Measurements from ENCODE around the gene CCDC57.
A peak's percentile ranks its signal among the peaks of the same experiment; 100 is the strongest.
"Not testable (repeated sequence)": the region's sequence is repeated elsewhere in the genome, so short reads cannot be mapped to it uniquely, and the experiment has no call there.

The CCDC57 gene

DNA sequence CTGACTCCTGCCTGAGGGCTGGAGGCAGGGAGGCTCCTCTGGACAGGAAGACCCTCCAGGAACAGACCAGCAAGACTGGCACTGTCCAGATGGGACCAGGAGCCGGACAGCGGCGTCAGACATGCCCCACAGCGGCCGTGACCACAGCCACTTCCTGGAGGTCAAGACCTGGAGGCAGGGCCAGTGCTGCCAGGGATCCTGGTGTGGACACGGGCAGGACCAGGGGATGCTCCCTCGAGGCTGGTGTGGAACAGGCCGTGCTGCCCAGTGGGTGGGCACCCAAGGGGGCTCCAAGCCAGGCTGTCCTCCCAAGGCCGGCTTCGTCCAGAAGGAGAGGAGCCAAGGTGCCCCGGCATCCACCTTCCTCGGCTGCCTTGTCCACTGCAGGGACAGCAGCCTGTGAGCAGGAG, 4.5 kb upstream of the CCDC57 start:
- H3K4me3 Mint-ChIP-seq, result no peak overlapping the region

GRCh38 chr17:82216301-82217119, 3.9 kb upstream of the CCDC57 start:
- DNase-seq, result peak; percentile 57
- no peak overlapping the region for H3K4me3 Mint-ChIP-seq

More for the DNA sequence above, 4.5 kb upstream of the CCDC57 start:
- Mint-ChIP-seq H3K36me3 (no peaks in the 10 kb centered on the region), H3K4me1 (peaks cover 30% of the 10 kb centered on the region), H3K27me3 (peaks cover 20% of the 10 kb centered on the region), H3K27ac (no peak overlapping the region), H3K9me3 (no peaks in the 10 kb centered on the region)
- CTCF ChIA-PET, result no interaction called here
- no peak for DNase-seq

DNA sequence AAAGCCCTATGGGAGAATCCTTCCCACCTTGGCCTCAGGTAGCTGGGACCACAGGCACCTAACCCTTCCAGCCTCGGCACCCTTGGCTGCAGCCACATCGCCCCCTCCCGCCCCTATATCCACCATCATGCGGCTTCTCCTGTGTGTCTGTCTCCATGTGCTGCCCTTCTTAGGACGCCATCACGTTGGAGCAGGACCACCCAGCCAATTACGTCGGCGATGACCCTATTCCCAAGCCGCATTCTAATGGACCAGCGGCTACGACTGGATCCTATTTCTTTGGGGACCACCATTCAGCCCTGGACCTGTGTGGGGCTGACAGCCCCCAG, 3.3 kb upstream of the CCDC57 start:
- Mint-ChIP-seq H3K4me1 (peaks cover 37% of the 10 kb centered on the region), H3K4me3 (no peak overlapping the region)

More at GRCh38 chr17:82216301-82217119, 3.9 kb upstream of the CCDC57 start:
- no peaks in the 10 kb centered on the region for H3K9me3 Mint-ChIP-seq
- H3K27ac Mint-ChIP-seq, result peak overlapping the region; percentile 4
- peaks cover 35% of the 10 kb centered on the region for H3K4me1 Mint-ChIP-seq
- H3K27me3 Mint-ChIP-seq, result peaks cover 20% of the 10 kb centered on the region
- H3K36me3 Mint-ChIP-seq, result no peaks in the 10 kb centered on the region
- CTCF ChIA-PET, result interaction anchor here (1.4 kb wide), 1 partner anchor 19 kb away, joined by 3 read pairs; no protein-coding TSS in a partner anchor

GRCh38 chr17:82215095-82215971, 2.7 kb upstream of the CCDC57 start:
- Mint-ChIP-seq H3K27me3 (peaks cover 20% of the 10 kb centered on the region), H3K36me3 (no peaks in the 10 kb centered on the region), H3K9me3 (no peaks in the 10 kb centered on the region), H3K4me1 (peaks cover 37% of the 10 kb centered on the region), H3K27ac (no peak overlapping the region), H3K4me3 (no peak overlapping the region)
- no peak for DNase-seq
- CTCF ChIA-PET, result interaction anchor here (1.4 kb wide), 1 partner anchor 20 kb away, joined by 3 read pairs; no protein-coding TSS in a partner anchor

More for the DNA sequence above, 3.3 kb upstream of the CCDC57 start:
- peaks cover 20% of the 10 kb centered on the region for H3K27me3 Mint-ChIP-seq
- no peaks in the 10 kb centered on the region for H3K36me3 Mint-ChIP-seq
- H3K27ac Mint-ChIP-seq, result no peak overlapping the region
- no peak for DNase-seq
- CTCF ChIA-PET, result interaction anchor here (1.4 kb wide), 1 partner anchor 20 kb away, joined by 3 read pairs; no protein-coding TSS in a partner anchor
- no peaks in the 10 kb centered on the region for H3K9me3 Mint-ChIP-seq

DNA sequence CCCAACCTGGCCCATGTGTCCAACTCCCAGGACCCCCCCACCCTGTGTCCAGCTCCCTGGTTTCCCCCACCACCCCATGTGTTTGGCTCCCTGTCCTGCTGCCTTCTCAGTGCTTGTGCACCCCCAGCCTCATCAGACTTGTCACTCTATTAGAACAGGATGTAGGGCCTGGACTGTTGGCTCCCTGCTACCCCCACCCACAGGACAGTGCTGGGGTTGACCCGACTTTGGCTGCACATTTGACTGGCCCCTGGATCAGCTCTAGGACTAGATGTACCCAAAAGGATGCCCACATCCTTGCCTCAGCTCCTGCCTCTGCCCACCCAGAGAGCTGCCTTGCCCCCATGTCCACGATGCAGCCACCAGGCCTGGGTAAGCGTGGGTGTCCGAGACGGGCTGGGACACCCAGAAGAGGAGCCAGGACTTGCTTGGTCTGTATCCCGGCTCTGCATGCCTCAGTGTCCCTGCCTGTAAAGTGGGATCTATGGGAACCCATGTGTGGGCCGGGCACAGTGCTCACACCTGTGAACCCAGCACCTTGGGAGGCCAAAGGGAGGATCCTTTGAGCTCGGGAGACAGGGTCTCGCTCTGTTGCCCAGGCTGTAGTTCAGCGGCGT, 1.5 kb upstream of the CCDC57 start:
- peak overlapping the region; percentile 67 for H3K4me3 Mint-ChIP-seq
- H3K4me1 Mint-ChIP-seq, result peaks cover 43% of the 10 kb centered on the region
- DNase-seq, result no peak
- CTCF ChIA-PET, result interaction anchor here (1.2 kb wide), 1 partner anchor 8 kb away, joined by 3 read pairs; no protein-coding TSS in a partner anchor
- H3K36me3 Mint-ChIP-seq, result peaks cover 2% of the 10 kb centered on the region
- H3K27me3 Mint-ChIP-seq, result peaks cover 16% of the 10 kb centered on the region
- H3K27ac Mint-ChIP-seq, result peak overlapping the region; percentile 72
- no peaks in the 10 kb centered on the region for H3K9me3 Mint-ChIP-seq

DNA sequence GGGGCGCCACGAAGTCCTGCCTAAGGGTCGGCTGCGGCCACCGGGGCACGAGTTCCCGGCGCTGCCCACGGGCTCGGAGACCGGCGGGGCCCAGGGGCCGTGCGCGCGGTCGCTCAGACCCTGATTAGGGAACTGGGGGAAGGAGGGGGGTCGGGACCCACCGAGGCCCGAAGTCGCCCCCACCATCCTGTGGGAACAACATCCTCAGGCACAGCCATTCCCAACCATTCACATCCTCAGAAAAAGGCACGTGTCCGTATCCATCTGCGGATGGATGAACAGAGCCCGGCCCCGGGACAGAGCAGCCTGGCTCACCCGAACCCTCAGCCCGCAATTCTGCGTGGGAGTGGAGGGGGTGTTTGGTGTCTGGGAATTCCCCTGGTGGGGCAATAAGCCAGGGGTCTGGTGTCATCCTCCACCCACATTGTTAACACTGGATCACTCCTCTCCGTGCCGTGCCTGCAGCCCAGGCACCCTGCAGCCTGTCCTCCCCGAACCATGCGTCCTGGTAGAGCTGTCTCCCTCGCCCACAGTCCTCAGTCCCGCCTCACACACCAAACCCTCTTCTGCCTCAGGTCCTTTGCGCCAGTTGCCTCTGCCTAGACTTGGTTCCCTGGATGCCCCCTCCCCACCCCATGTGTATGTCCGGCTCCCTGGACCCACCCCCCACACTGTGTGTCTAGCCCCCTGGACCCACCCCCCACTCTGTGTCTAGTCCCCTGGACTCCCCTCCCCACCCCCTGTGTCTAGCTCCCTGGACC, 789 bp upstream of the CCDC57 start:
- peak overlapping the region; percentile 74 for H3K4me3 Mint-ChIP-seq
- no peak for DNase-seq
- H3K9me3 Mint-ChIP-seq, result no peaks in the 10 kb centered on the region
- H3K27ac Mint-ChIP-seq, result no peak overlapping the region
- CTCF ChIA-PET, result interaction anchor here (1.2 kb wide), 1 partner anchor 7 kb away, joined by 3 read pairs; no protein-coding TSS in a partner anchor
- H3K4me1 Mint-ChIP-seq, result peaks cover 45% of the 10 kb centered on the region
- peaks cover 2% of the 10 kb centered on the region for H3K36me3 Mint-ChIP-seq
- peaks cover 9% of the 10 kb centered on the region for H3K27me3 Mint-ChIP-seq

DNA sequence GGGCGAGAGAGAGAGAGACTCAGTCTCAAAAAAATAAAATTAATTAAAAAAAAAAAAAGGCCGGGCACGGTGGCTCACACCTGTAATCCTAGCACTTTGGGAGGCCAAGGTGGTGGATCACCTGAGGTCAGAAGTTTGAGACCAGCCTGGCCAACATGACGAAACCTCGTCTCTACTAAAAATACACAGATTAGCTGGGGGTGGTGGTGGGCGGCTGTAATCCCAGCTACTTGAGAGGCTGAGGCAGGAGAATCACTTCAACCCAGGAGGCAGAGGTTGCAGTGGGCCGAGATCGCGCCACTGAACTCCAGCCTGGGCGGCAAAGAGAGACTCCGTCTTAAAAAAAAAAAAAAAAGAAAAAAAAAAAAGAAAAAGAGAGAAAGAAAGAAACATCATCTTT, 2.0 kb downstream of the CCDC57 start:
- H3K4me1 Mint-ChIP-seq, result peaks cover 47% of the 10 kb centered on the region
- H3K36me3 Mint-ChIP-seq, DNase-seq, H3K27me3 Mint-ChIP-seq, H3K9me3 Mint-ChIP-seq, H3K4me3 Mint-ChIP-seq, H3K27ac Mint-ChIP-seq: not testable (repeated sequence)
- CTCF ChIA-PET, result interaction anchor here (1.2 kb wide), 1 partner anchor 13 kb away, joined by 3 read pairs; no protein-coding TSS in a partner anchor

DNA sequence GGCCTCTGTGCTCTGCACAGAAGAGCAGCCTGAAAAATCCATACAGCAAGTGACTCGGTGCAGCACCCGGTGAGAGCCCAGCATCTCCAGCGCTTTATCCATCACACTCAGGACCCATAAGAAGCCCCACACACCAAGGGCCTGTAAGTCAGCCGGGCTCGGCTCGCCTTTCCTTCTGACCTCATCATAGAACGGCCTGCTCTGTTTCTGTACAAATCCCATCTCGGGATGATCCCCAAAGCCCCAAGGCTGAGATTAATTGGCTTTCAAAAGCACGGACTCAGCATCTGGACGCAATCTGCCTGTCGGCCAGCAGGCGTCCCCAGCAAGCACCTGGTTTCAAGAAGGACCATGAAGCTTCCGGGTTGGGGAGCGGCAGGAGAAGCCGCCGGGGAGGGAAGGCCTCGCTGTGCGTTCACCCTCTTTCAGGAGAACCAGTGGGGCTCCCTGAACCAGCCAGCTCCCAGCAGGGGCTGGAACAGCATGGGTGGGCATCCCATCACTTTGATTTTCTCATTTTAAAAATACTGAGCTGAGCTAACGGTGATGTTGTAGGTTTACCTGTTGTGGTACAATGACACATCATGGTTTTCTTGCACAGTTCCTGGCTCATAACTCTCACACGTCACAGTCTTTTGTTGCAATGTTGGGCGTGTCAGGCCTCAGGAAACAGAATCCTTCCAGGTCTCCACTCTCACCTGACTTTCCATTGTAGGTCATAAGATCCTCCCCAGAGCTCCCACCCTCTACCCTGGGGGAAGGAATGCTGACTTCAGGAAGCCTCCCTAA, 6.7 kb downstream of the CCDC57 start:
- Mint-ChIP-seq H3K36me3 (peaks cover 8% of the 10 kb centered on the region), H3K27ac (peak overlapping the region; percentile 96), H3K4me3 (peak overlapping the region; percentile 2), H3K27me3 (peaks cover 6% of the 10 kb centered on the region), H3K9me3 (no peaks in the 10 kb centered on the region), H3K4me1 (peaks cover 54% of the 10 kb centered on the region)
- CTCF ChIA-PET, result interaction anchor here (0.7 to 1.6 kb wide), 10 partner anchors 8 to 176 kb away, joined by 3 to 11 read pairs (median 3); partner anchors contain the start of gene SLC16A3
- DNase-seq, result peak; percentile 88

DNA sequence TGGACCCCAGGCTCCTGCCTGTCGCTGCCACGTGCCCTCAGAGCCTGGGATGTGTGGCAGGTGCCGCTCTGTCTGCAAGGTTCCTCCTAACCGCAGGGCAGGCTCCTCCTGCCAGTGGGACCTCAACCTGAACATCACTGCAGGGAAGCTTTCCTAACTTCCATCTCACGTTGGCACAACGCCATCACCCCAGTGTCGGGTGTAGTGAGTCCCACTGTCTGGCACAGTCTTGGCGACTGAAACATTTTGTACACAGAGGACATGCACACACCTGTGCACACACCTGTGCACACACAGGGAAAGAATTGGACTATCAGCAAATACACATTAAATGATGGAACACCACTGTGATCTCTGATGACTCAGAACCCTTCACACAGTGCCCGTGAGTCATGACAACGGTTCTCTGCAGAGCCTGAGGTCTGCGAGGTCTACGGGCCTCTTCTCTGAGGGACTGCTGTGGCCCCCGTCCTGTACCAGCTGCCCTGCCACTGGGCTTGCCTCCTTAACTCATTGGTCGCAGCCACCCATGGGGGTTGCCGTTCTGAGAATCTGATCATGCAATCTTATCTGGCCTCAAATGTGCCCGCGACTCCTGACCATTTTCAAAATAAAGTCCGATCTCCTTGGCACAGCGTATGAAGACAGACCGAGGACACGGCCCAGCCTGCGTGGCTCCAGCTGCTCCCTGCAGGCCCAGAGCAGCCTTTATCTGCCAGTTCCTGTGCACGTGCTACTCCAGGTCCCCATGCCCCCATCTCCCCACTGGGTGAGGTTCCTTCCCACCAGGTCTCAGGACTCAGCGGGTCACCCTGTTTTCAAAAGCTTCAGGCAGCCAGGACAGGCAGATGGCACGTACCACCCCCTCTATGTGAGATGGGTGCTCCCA, 7.6 kb downstream of the CCDC57 start:
- Mint-ChIP-seq H3K4me3 (no peak overlapping the region), H3K27ac (peak overlapping the region; percentile 96), H3K9me3 (no peaks in the 10 kb centered on the region), H3K27me3 (peaks cover 6% of the 10 kb centered on the region), H3K4me1 (peaks cover 61% of the 10 kb centered on the region), H3K36me3 (peaks cover 7% of the 10 kb centered on the region)
- no peak for DNase-seq
- CTCF ChIA-PET, result interaction anchor here (1.0 to 1.6 kb wide), 5 partner anchors 20 to 93 kb away, joined by 3 to 11 read pairs (median 4); partner anchors contain the start of gene SLC16A3

- CTCF ChIA-PET, result no interaction called here
- Mint-ChIP-seq H3K27me3 (peaks cover 6% of the 10 kb centered on the region), H3K4me1 (peaks cover 67% of the 10 kb centered on the region), H3K27ac (no peak overlapping the region), H3K4me3 (no peak overlapping the region), H3K36me3 (peaks cover 6% of the 10 kb centered on the region), H3K9me3 (no peaks in the 10 kb centered on the region)
- no peak for DNase-seq
Measured at GRCh38 chr17:82203920-82204319, 8.7 kb downstream of the CCDC57 start.

GRCh38 chr17:82202981-82203380, 9.7 kb downstream of the CCDC57 start:
- H3K4me1 Mint-ChIP-seq, result peaks cover 74% of the 10 kb centered on the region
- H3K4me3 Mint-ChIP-seq, result no peak overlapping the region
- H3K9me3 Mint-ChIP-seq, result no peaks in the 10 kb centered on the region
- no peak for DNase-seq
- no peak overlapping the region for H3K27ac Mint-ChIP-seq
- CTCF ChIA-PET, result no interaction called here
- H3K27me3 Mint-ChIP-seq, result peaks cover 6% of the 10 kb centered on the region
- peaks cover 11% of the 10 kb centered on the region for H3K36me3 Mint-ChIP-seq

DNA sequence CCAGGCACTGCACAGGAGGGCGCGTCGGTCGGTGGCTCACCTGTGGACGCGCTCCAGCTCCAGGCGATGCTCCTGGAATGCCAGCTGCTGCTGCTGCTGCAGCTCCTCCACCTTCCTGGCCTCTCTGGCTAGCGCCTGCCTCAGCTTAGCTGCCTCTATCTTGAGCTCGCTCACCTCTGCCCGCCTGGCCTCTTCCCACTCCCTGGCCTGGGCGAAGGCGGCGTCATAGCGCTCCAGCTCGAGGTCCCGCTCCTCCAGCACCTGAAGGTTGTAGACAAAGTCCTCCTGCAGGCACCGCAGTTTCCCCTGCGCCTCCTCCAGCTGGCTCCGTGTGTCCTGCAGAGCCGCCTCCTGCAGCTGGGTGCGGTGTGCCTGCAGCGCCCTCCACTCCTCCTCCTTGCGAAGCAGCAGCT, 11.1 kb downstream of the CCDC57 start:
- DNase-seq, result no peak
- Mint-ChIP-seq H3K36me3 (peaks cover 14% of the 10 kb centered on the region), H3K4me3 (no peak overlapping the region), H3K27me3 (peaks cover 6% of the 10 kb centered on the region), H3K27ac (peak overlapping the region; percentile 62), H3K9me3 (no peaks in the 10 kb centered on the region), H3K4me1 (peaks cover 75% of the 10 kb centered on the region)
- CTCF ChIA-PET, result interaction anchor here (1.0 to 1.9 kb wide), 4 partner anchors 34 to 171 kb away, joined by 4 read pairs; no protein-coding TSS in a partner anchor
